Choroid plexus epithelial cell (primary cell): ENCODE results near the gene SYTL3.

Experiments used
- DNase-seq: peaks from one replicate; pipeline ENCODE4 v3.0.0-alpha.2; 2010; ENCODE audit warnings: low read depth
- H3K4me3 ChIP-seq: 2 replicates; pipeline ENCODE4 v1.5.1; 2011; ENCODE audit warnings: low read depth, mild to moderate bottlenecking, control low read depth, low read length, moderate library complexity
- CTCF ChIP-seq: conservative IDR thresholded peaks from 2 replicates; pipeline ENCODE4 v1.5.1; 2011; ENCODE audit warnings: low read depth, mild to moderate bottlenecking, control low read depth, inconsistent platforms, low read length, moderate library complexity

The SYTL3 gene

GRCh38 chr6:158766621-158767455, 117.0 kb downstream of the SYTL3 start:
- no peak overlapping the region for H3K4me3 ChIP-seq
- no peak for DNase-seq
- TF ChIP-seq CTCF = no peak

GRCh38 chr6:158767709-158768108, 117.9 kb downstream of the SYTL3 start:
- no peak overlapping the region for H3K4me3 ChIP-seq
- DNase-seq = no peak
- TF ChIP-seq CTCF = no peak

GRCh38 chr6:158768436-158768835, 118.6 kb downstream of the SYTL3 start:
- TF ChIP-seq CTCF = no peak
- DNase-seq = no peak
- H3K4me3 ChIP-seq = no peak overlapping the region

GRCh38 chr6:158769234-158769770, 119.4 kb downstream of the SYTL3 start:
- DNase-seq = no peak
- H3K4me3 ChIP-seq = no peak overlapping the region
- TF ChIP-seq CTCF = no peak

GRCh38 chr6:158769771-158770432, 120.0 kb downstream of the SYTL3 start:
- peak; percentile 67 for DNase-seq
- peak; percentile 11 for TF ChIP-seq CTCF
- H3K4me3 ChIP-seq = no peak overlapping the region

- no peak for TF ChIP-seq CTCF
- H3K4me3 ChIP-seq = no peak overlapping the region
- no peak for DNase-seq
These were observed 120.9 kb downstream of the SYTL3 start for GRCh38 chr6:158770533-158771330.
